ENCODE measurements around the gene NFIA. TPM values are rescaled to one million over a fixed set of nuclear protein-coding genes. Genes with fewer than 3 reads are reported as not detected.

Gene NFIA
- total and polyA plus RNA-seq, 2 donors (not counting 1 experiment from before 2014, with no cell fraction given) = 0.28 to 0.54 TPM

DNA sequence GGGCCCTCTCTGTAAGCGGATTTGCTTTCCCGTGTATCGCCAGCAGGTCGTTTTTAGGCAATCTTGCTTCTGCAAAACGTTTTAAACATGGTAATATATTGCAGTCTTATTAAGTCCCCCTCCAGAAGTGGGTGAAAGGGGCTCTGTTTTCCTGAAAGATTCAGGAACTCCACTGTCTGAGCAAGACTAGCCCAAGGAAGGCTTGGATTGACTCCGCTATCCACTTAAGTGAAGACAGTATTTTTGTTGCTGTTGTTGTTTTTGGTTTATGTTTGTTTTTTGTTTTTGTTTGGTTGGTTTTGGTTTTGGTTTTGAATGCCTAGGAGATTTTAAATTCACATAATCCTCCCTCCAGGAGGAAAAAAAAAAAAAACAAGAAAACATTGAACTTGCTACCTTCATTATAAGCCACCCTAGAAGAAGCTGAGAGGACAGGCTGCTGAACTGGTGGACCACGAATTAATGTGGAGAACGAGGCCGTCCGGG, 29.1 kb upstream of the NFIA start:
- 0% methylated on average over 4 of the region's 10 CpGs for WGBS (ENCODE audit: insufficient coverage)
- DNase-seq = no peak
- H3K9me3 ChIP-seq (ENCODE audit: control extremely low read depth in 1 of 3, control insufficient read depth in 2 of 3, insufficient read depth in 1 of 3, low read length in 2 of 3) = peaks cover 0 to 3% (median 0%) of the 10 kb centered on the region in 3 donors
- POLR2A ChIA-PET = no interaction called here
- CTCF ChIA-PET = interaction anchor here (1.1 kb wide), 2 partner anchors 8 to 25 kb away, joined by 3 read pairs; no protein-coding TSS in a partner anchor
- peaks cover 66% of the 10 kb centered on the region for H3K27me3 Mint-ChIP-seq
- peak overlapping the region in 3 of 5 experiments; percentile 9 to 40 (median 17) for H3K4me3 ChIP-seq (ENCODE audit: control extremely low read depth in 1 of 5, extremely low read depth in 1 of 5, insufficient read depth in 1 of 5, low read depth in 2 of 5, low read length in 4 of 5)
- H3K27ac ChIP-seq (ENCODE audit: low read length in 2 of 2) = no peak overlapping the region
- H3K27me3 ChIP-seq (replicated peaks in 1 of 4; ENCODE audit: control extremely low read depth in 1 of 4, control insufficient read depth in 3 of 4, insufficient read depth in 4 of 4, low read length in 3 of 4) = peaks cover 0 to 85% (median 65%) of the 10 kb centered on the region in 4 experiments
- H4K20me1 ChIP-seq (ENCODE audit: control insufficient read depth, insufficient read depth, low read length, poor library complexity, severe bottlenecking) = no peaks in the 10 kb centered on the region
- H3K27ac Mint-ChIP-seq = no peak overlapping the region
- H3K9ac ChIP-seq (ENCODE audit: low read length) = peak overlapping the region; percentile 37
- no peak for TF ChIP-seq EZH2 (IDR thresholded peaks at IDR 0.05; ENCODE audit: borderline replicate concordance, insufficient read depth, low read depth, low read length, poor library complexity, severe bottlenecking)
- TF ChIP-seq, protein P1, sequence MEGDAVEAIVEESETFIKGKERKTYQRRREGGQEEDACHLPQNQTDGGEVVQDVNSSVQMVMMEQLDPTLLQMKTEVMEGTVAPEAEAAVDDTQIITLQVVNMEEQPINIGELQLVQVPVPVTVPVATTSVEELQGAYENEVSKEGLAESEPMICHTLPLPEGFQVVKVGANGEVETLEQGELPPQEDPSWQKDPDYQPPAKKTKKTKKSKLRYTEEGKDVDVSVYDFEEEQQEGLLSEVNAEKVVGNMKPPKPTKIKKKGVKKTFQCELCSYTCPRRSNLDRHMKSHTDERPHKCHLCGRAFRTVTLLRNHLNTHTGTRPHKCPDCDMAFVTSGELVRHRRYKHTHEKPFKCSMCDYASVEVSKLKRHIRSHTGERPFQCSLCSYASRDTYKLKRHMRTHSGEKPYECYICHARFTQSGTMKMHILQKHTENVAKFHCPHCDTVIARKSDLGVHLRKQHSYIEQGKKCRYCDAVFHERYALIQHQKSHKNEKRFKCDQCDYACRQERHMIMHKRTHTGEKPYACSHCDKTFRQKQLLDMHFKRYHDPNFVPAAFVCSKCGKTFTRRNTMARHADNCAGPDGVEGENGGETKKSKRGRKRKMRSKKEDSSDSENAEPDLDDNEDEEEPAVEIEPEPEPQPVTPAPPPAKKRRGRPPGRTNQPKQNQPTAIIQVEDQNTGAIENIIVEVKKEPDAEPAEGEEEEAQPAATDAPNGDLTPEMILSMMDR (IDR thresholded peaks at IDR 0.05) = no peak
- peak overlapping the region; percentile 42 for H2AFZ ChIP-seq (ENCODE audit: insufficient read depth, low read depth, low read length, poor library complexity, severe bottlenecking)
- peak overlapping the region; percentile 83 for H3K4me3 Mint-ChIP-seq
- no peaks in the 10 kb centered on the region for H3K9me3 Mint-ChIP-seq (ENCODE audit: insufficient read depth)
- H3K36me3 ChIP-seq (replicated peaks in 1 of 2; ENCODE audit: control extremely low read depth in 1 of 2, control insufficient read depth in 1 of 2, extremely low read depth in 1 of 2, insufficient read depth in 2 of 2, low read length in 1 of 2) = no peaks in the 10 kb centered on the region
- intact Hi-C loops (cut with micrococcal nuclease) = loop anchor here (5.0 to 10.0 kb wide), 4 partner anchors 52 to 799 kb away; no protein-coding TSS in a partner anchor
- H3K79me2 ChIP-seq (ENCODE audit: control insufficient read depth, insufficient read depth, low read length) = no peaks in the 10 kb centered on the region
- H3K4me1 ChIP-seq (ENCODE audit: control insufficient read depth in 2 of 2, insufficient read depth in 2 of 2, low read length in 2 of 2) = peaks cover 46 to 56% of the 10 kb centered on the region in 2 donors
- ATAC-seq (ENCODE audit: low read depth) = no peak
- H3K4me2 ChIP-seq (replicated peaks; ENCODE audit: low read depth, low read length, poor library complexity, severe bottlenecking) = peak overlapping the region; percentile 71
- peaks cover 40% of the 10 kb centered on the region for H3K4me1 Mint-ChIP-seq

Measured in B cell (primary cell).